Mucosa of gallbladder (tissue), 1 donor: Measurements from ENCODE around the gene UTF1. TPM values are rescaled to one million over a fixed set of nuclear protein-coding genes. Genes with fewer than 3 reads are reported as not detected.
"Not testable (repeated sequence)": the region's sequence is repeated elsewhere in the genome, so short reads cannot be mapped to it uniquely, and the experiment has no call there.

Source experiments
- DNase-seq: peaks from one replicate; pipeline ENCODE4 v3.0.0-alpha.2; 2020; ENCODE audit warnings: low spot score
- total RNA-seq: library from RNA; stranded (reverse); gene quantifications from one replicate; pipeline ENCODE4 v1.2.1, GENCODE V29; 2021
- donor health status: DM: no; HTN: no; CAD: no.

The UTF1 gene
- total RNA-seq, 1 donor from 2014 or later: not detected

GRCh38 chr10:133209641-133210040 lies 20.4 kb upstream of the UTF1 start:
- DNase-seq: no peak

GRCh38 chr10:133210398-133211140 lies 19.4 kb upstream of the UTF1 start:
- DNase-seq: no peak

- no peak for DNase-seq
These were observed 18.7 kb upstream of the UTF1 start for GRCh38 chr10:133211141-133211830.

- DNase-seq: no peak
These were observed 17.8 kb upstream of the UTF1 start for GRCh38 chr10:133211959-133212852.

GRCh38 chr10:133212853-133213494 lies 17.0 kb upstream of the UTF1 start:
- no peak for DNase-seq

- no peak for DNase-seq
These were observed 16.2 kb upstream of the UTF1 start for GRCh38 chr10:133213641-133214467.

- DNase-seq: no peak
These were observed 15.3 kb upstream of the UTF1 start for GRCh38 chr10:133214468-133215410.

GRCh38 chr10:133215586-133215985 lies 14.4 kb upstream of the UTF1 start:
- no peak for DNase-seq

- no peak for DNase-seq
These were observed 13.2 kb upstream of the UTF1 start for GRCh38 chr10:133216776-133217175.

GRCh38 chr10:133217800-133218589 lies 12.0 kb upstream of the UTF1 start:
- DNase-seq: no peak

GRCh38 chr10:133218891-133219290 lies 11.1 kb upstream of the UTF1 start:
- DNase-seq: no peak

- no peak for DNase-seq
These were observed 10.2 kb upstream of the UTF1 start for GRCh38 chr10:133219782-133220181.

GRCh38 chr10:133221331-133221730 lies 8.7 kb upstream of the UTF1 start:
- no peak for DNase-seq

- not testable (repeated sequence) for DNase-seq
These were observed 8.3 kb upstream of the UTF1 start for GRCh38 chr10:133221756-133222155.

GRCh38 chr10:133224076-133224475 lies 5.9 kb upstream of the UTF1 start:
- no peak for DNase-seq

- no peak for DNase-seq
These were observed 5.2 kb upstream of the UTF1 start for GRCh38 chr10:133224756-133225372.

- no peak for DNase-seq
These were observed 4.3 kb upstream of the UTF1 start for GRCh38 chr10:133225707-133226191.

GRCh38 chr10:133226251-133226808 lies 3.7 kb upstream of the UTF1 start:
- no peak for DNase-seq
